HG02623 (cell line): ENCODE measurements around the gene ELOVL6.
A peak's percentile ranks its signal among the peaks of the same experiment; 100 is the strongest.

Experiments used
- ATAC-seq: cut with Tn5 transposase; IDR thresholded peaks from one replicate; pipeline ENCODE4 v1.9.1; 2021; ENCODE audit warnings: moderate library complexity; ENCODE audit not compliant: unreplicated experiment

Gene ELOVL6

DNA sequence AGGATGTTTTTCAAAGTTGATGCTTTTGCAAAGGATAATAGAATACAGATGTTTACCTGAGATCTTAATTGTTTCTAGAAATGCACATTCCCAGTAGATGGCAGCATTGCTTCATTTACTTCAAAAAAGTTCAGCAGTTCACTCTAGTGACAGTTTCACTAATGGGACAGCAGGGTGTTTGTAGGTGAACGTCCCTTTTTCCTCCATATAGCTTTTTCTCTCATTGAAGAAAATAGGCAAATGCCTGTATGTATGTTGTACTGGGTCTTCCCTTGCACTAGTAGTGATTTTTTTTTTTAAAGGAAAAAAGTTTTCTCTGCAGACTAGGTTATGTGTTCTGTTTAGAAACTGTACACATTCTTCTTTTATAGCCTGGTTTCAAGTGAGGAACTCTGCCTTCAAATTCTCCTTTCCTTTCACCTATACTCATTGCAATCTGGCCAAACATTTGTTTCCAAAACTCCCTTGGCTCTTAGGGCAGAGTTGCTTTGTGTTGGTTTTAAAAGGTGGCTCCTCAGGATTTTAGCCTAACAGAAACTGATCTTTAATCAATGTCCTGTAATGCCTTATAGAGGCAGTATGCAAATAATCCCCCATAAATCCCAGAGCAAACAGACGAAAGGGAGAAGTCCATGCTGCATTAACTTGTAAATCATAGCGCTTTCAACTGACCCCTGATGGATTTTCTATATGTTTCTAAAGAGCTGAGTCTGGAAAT, 199.4 kb downstream of the ELOVL6 start:
- peak; percentile 44 for ATAC-seq

DNA sequence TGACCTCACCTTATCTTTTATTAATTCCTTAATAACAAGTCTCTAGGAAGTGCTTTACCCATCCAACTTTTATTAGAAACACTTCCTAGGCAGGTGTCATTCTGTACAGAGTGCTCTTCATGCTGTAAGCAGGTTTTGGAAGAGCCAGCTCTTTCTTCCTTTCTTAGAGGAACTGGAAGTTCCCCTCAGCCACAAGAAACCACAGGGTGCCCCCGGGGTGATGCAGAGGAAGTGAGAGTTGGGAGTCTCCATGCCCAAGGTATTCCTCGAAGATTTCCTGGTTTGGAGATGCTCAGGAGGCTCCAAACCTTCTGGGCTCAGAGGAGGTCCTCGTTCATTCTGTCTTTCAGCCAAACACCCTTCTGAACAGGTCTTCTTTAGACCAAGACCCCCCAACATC, 201.9 kb downstream of the ELOVL6 start:
- no peak for ATAC-seq
